A549 (cell line): ENCODE measurements around the gene SCAMP1. TPM values are rescaled to one million over a fixed set of nuclear protein-coding genes. Genes with fewer than 3 reads are reported as not detected.

ENCODE experiments used
- ATAC-seq, 2 experiments: fragments of 200-7000 bp in 1 of 2; fragments of >200 bp in 1 of 2; cut with Nextera tagmentation in 1 of 2; cut with Tn5 transposase in 1 of 2; 3 replicates each; pipeline versions ENCODE4 v1.8.0 to v1.9.1; 2018 to 2020; ENCODE audit warnings: mild to moderate bottlenecking in 1 of 2, moderate library complexity in 1 of 2
- CTCF ChIA-PET: fragments of 300-600 bp; sonication (Branson Sonifier 250); formaldehyde crosslinking; extraction: SDS; loops from one replicate; lab custom pipeline; 2021; ENCODE audit warnings: antibody characterized with exemption, inconsistent platforms; lab: Yijun Ruan, JAX
- POLR2A ChIA-PET: fragments of 350-600 bp; formaldehyde crosslinking; extraction: SDS; loops from one replicate; lab custom pipeline; 2021; ENCODE audit warnings: antibody characterized with exemption, inconsistent platforms; lab: Yijun Ruan, JAX
- DNase-seq, 2 experiments: peaks; one replicate each; pipeline versions ENCODE4 v3.0.0 to v3.0.0-alpha.2; 2011 to 2016; ENCODE audit warnings: low read depth in 1 of 2, low spot score in 1 of 2
- FAIRE-seq: peaks from 2 replicates; lab custom pipeline; 2011; peaks lifted over from hg19 to GRCh38; lab: Jason Lieb, UNC
- H3K27ac ChIP-seq, 2 experiments: fragments of >200 bp; sonication (Bioruptor Twin); formaldehyde crosslinking; 3 replicates each; pipeline ENCODE4 v1.5.1; 2016 to 2017
- H3K4me1 ChIP-seq: fragments of >200 bp; sonication (Bioruptor Twin); formaldehyde crosslinking; 3 replicates; pipeline ENCODE4 v1.6.1; 2016
- H3K4me2 ChIP-seq: fragments of >200 bp; sonication (Bioruptor Twin); formaldehyde crosslinking; 3 replicates; pipeline ENCODE4 v1.6.1; 2016
- H3K4me3 ChIP-seq: fragments of >200 bp; sonication (Bioruptor Twin); formaldehyde crosslinking; 3 replicates; pipeline ENCODE4 v1.5.1; 2016
- H3K9me3 ChIP-seq: fragments of >200 bp; sonication (Bioruptor Twin); formaldehyde crosslinking; 3 replicates; pipeline ENCODE4 v1.6.1; 2016
- ATOH8 ChIP-seq: fragments of 250-450 bp; sonication (Bioruptor Pico); IDR thresholded peaks from 2 replicates; pipeline ENCODE4 v1.5.0; 2020; ENCODE audit warnings: low read depth, mild to moderate bottlenecking, moderate library complexity
- BHLHE40 ChIP-seq: IDR thresholded peaks from 2 replicates; pipeline ENCODE4 v1.6.1; 2012; ENCODE audit warnings: low read depth, low read length, inconsistent platforms
- CBX8 ChIP-seq: fragments of 200-600 bp; sonication (generic); IDR thresholded peaks from 2 replicates; pipeline ENCODE4 v1.6.1; 2016
- CEBPB ChIP-seq, 2 experiments: fragments of >200 bp in 1 of 2; sonication (Bioruptor Twin) in 1 of 2; formaldehyde crosslinking in 1 of 2; IDR thresholded peaks; 2 replicates each; pipeline ENCODE4 v1.6.1; 2012 to 2016
- CHD4 ChIP-seq: fragments of 200-600 bp; sonication (generic); IDR thresholded peaks from 2 replicates; pipeline ENCODE4 v1.6.1; 2016; ENCODE audit warnings: antibody characterized with exemption, mild to moderate bottlenecking, borderline replicate concordance
- E2F6 ChIP-seq: IDR thresholded peaks from 2 replicates; pipeline ENCODE4 v1.6.1; 2012; ENCODE audit warnings: low read depth, borderline replicate concordance
- EP300 ChIP-seq, 2 experiments: fragments of >200 bp; sonication (Bioruptor Twin); formaldehyde crosslinking; IDR thresholded peaks; 2 replicates in 1 of 2; 3 replicates in 1 of 2; pipeline ENCODE4 v1.6.1; 2016 to 2017
- FOSB ChIP-seq: fragments of 250-450 bp; sonication (Bioruptor Pico); IDR thresholded peaks from 2 replicates; pipeline ENCODE4 v1.5.0; 2020; ENCODE audit warnings: mild to moderate bottlenecking, moderate library complexity
- HES2 ChIP-seq: fragments of >200 bp; sonication (Bioruptor Twin); formaldehyde crosslinking; IDR thresholded peaks from 2 replicates; pipeline ENCODE4 v1.6.1; 2016
- HOXB13 ChIP-seq: fragments of 250-450 bp; sonication (Bioruptor Pico); IDR thresholded peaks from 2 replicates; pipeline ENCODE4 v1.5.0; 2020; ENCODE audit warnings: low read depth, mild to moderate bottlenecking, moderate library complexity
- JUN ChIP-seq, 2 experiments: fragments of >200 bp; sonication (Bioruptor Twin); formaldehyde crosslinking; IDR thresholded peaks; 2 replicates in 1 of 2; 3 replicates in 1 of 2; pipeline ENCODE4 v1.6.1; 2016 to 2017
- KDM5A ChIP-seq: fragments of 200-600 bp; sonication (generic); IDR thresholded peaks from 2 replicates; pipeline ENCODE4 v1.6.1; 2016; ENCODE audit warnings: antibody characterized with exemption, mild to moderate bottlenecking
- POLR2A ChIP-seq: IDR thresholded peaks from 2 replicates; pipeline ENCODE4 v1.6.1; 2012; ENCODE audit warnings: mild to moderate bottlenecking, low read length
- POLR2AphosphoS2 ChIP-seq: conservative IDR thresholded peaks from 2 replicates; pipeline ENCODE4 v1.6.1; 2012; ENCODE audit warnings: low read length, improper control_type of control experiment, inconsistent platforms
- USF2 ChIP-seq: fragments of 450-650 bp; IDR thresholded peaks from 2 replicates; pipeline ENCODE4 v1.6.1; 2014; ENCODE audit warnings: antibody characterized with exemption
- WGBS: methylation state at CpG from one replicate; pipeline ENCODE4 v1.1.6; 2017; ENCODE audit errors: missing lambda C conversion rate; 5-methylcytosine and 5-hydroxymethylcytosine counted together
- polyA plus RNA-seq, 4 experiments: library from polyadenylated mRNA; depleted of rRNA in 3 of 4; stranded (reverse); fragments of >200 nt; fragmentation: RNase III in 1 of 4; extraction: RNeasy Plus Mini Kit Qiagen cat#74134 plus additional on column Dnase treatment in 1 of 4; gene quantifications; 2 replicates in 3 of 4; 3 replicates in 1 of 4; pipeline ENCODE4 v1.2.3, GENCODE V29; 2011 to 2017
- small RNA-seq, 6 experiments: library from RNA; depleted of rRNA; stranded (forward); fragments of <200 nt; gene quantifications; one replicate each; pipeline ENCODE3, GENCODE V24; 2012

SCAMP1 gene
- polyA plus RNA-seq, 2 of the 4 experiments (the other 2 are of a cell fraction) = 23.8 to 42.2 TPM

DNA sequence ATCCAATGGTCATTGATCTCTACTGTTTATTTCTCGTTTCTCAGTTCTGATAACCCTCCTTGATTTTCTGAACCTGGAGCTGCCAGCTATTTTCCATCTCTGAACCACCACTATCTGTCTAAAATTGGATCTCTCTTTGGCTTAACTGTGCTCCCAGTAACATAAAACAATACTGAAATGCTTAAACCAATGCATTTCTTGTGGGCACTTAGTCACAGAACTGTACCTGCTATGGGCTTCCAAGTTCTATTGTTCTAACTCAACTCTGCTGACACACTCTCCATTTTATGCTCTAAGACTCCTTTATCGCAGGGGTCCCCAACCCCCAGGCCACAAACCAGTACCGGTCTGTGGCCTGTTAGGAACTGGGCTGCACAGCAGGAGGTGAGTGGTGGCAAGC is 167.5 kb downstream of the SCAMP1 start:
- DNase-seq (no peak), FAIRE-seq (no peak), ATAC-seq (no peak)
- H3K4me2 ChIP-seq = peak overlapping the region; percentile 73
- 87% methylated on average over 3 of the region's 3 CpGs for WGBS
- CTCF ChIA-PET = interaction anchor here (0.9 to 2.2 kb wide), 5 partner anchors 10 to 120 kb away, joined by 3 to 8 read pairs (median 5); no protein-coding TSS in a partner anchor
- H3K4me1 ChIP-seq = peaks cover 57% of the 10 kb centered on the region
- H3K27ac ChIP-seq = peak overlapping the region; percentile 86 to 90
- no peaks in the 10 kb centered on the region for H3K9me3 ChIP-seq
- TF ChIP-seq BHLHE40 = no peak
- TF ChIP-seq POLR2AphosphoS2 = no peak
- TF ChIP-seq HOXB13 (CRISPR knock-in tag) = no peak
- no peak for TF ChIP-seq POLR2A
- TF ChIP-seq USF2 = no peak
- TF ChIP-seq ATOH8 = no peak
- TF ChIP-seq CEBPB (IDR thresholded peaks at IDR 0.05) = no peak
- TF ChIP-seq JUN (IDR thresholded peaks at IDR 0.05) = no peak
- TF ChIP-seq FOSB (CRISPR knock-in tag) = no peak
- TF ChIP-seq CHD4 = no peak
- no peak for TF ChIP-seq HES2
- no peak for TF ChIP-seq EP300 (IDR thresholded peaks at IDR 0.05)
- TF ChIP-seq E2F6 = no peak
- no peak for TF ChIP-seq CBX8
- no peak for TF ChIP-seq KDM5A
- no peak overlapping the region for H3K4me3 ChIP-seq
- POLR2A ChIA-PET = interaction anchor here (1.6 kb wide), 1 partner anchor 9 kb away, joined by 5 read pairs; no protein-coding TSS in a partner anchor

Small RNA genes lying within 50 kb of the gene (small RNA-seq; reads per million reads assigned to genes)
- gene RF00019 = 0 reads per million in 6 experiments
- 0 to 0.52 (median 0) reads per million in 6 experiments for gene RNU6-183P

Other genes with a start within 250 kb of the SCAMP1 start
- gene AP3B1, start 65.9 kb upstream of the SCAMP1 start, polyA plus RNA-seq (2011; rRNA removed) = 70.5 and 86.1 TPM in 2 replicates
- 45.7 to 52.4 TPM (median 51.3 TPM) in 3 replicates for gene AP3B1, start 65.9 kb upstream of the SCAMP1 start, polyA plus RNA-seq (2017; fragmentation: RNase III; extraction: RNeasy Plus Mini Kit Qiagen cat#74134 plus additional on column Dnase treatment)